ENCODE data around the gene OR51B5. TPM values are rescaled to one million over a fixed set of nuclear protein-coding genes. Genes with fewer than 3 reads are reported as not detected.

Gene OR51B5
- total and polyA plus RNA-seq, 2 experiments from 2014 or later: not detected

DNA sequence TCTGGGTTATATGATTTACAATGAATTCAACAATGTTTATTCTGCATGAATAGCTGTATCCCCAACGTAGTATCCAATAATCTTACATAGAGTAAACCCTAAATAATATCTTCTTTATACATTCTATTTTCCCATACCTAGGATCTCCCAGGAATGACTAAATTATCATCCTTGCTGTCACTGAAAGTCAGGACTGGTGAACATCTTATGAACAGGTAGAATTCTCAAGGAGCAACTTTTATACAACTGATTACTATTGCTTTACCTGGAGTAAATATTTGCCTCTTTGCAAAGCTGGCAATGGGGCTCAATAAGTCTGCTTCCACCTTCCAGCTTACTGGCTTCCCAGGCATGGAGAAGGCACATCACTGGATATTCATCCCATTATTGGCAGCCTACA lies 7.9 kb upstream of the OR51B5 start, which contains the start of gene OR51B6:
OR51B6 (plus strand) TSS at position 301 of the 400 bp plus-strand sequence; CDS start at position 301, 0 bp downstream.
- no peak for ATAC-seq
- H3K27ac ChIP-seq (ENCODE audit: low read depth): no peak within 1 kb of the TSS

More for the DNA sequence above, 7.9 kb upstream of the OR51B5 start, which contains the start of gene OR51B6:
- peaks cover 18% of the 10 kb centered on the region for H3K4me1 ChIP-seq (ENCODE audit: insufficient read depth)
- no peaks in the 10 kb centered on the region for H3K36me3 ChIP-seq (ENCODE audit: insufficient read depth)
- no peak for DNase-seq (ENCODE audit: low spot score)
- no peaks in the 10 kb centered on the region for H3K27me3 Mint-ChIP-seq (ENCODE audit: insufficient read depth, low read depth, poor library complexity)
- H3K9me3 Mint-ChIP-seq: no peaks in the 10 kb centered on the region
- no peak within 1 kb of the TSS for H3K4me3 Mint-ChIP-seq
- no peaks in the 10 kb centered on the region for H3K79me2 ChIP-seq (replicated peaks; ENCODE audit: insufficient read depth)
- no peaks in the 10 kb centered on the region for H3K27me3 ChIP-seq (ENCODE audit: insufficient read depth)
- no peak within 1 kb of the TSS for H3K4me3 ChIP-seq
- H3K27ac Mint-ChIP-seq: no peak within 1 kb of the TSS
- no peaks in the 10 kb centered on the region for H3K36me3 Mint-ChIP-seq (ENCODE audit: low read depth)
- peaks cover 21% of the 10 kb centered on the region for H3K4me1 Mint-ChIP-seq
- no peaks in the 10 kb centered on the region for H4K20me1 ChIP-seq (replicated peaks; ENCODE audit: insufficient read depth)
- H2AFZ ChIP-seq: no peak within 1 kb of the TSS
- H3K4me2 ChIP-seq: no peak within 1 kb of the TSS
- peaks cover 3% of the 10 kb centered on the region; the same call in 1 of the 2 replicates for H3K9me2 ChIP-seq (ENCODE audit: insufficient read depth)
- no peaks in the 10 kb centered on the region for H3F3A ChIP-seq (replicated peaks; ENCODE audit: low read depth)
- no peak for TF ChIP-seq ZNF114 (CRISPR knock-in tag; IDR thresholded peaks at IDR 0.05)
- TF ChIP-seq, protein P1, sequence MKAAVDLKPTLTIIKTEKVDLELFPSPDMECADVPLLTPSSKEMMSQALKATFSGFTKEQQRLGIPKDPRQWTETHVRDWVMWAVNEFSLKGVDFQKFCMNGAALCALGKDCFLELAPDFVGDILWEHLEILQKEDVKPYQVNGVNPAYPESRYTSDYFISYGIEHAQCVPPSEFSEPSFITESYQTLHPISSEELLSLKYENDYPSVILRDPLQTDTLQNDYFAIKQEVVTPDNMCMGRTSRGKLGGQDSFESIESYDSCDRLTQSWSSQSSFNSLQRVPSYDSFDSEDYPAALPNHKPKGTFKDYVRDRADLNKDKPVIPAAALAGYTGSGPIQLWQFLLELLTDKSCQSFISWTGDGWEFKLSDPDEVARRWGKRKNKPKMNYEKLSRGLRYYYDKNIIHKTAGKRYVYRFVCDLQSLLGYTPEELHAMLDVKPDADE (IDR thresholded peaks at IDR 0.05): no peak
- no peak for TF ChIP-seq REST (IDR thresholded peaks at IDR 0.05; ENCODE audit: unreplicated experiment)
- no peak for TF ChIP-seq JUNB (IDR thresholded peaks at IDR 0.05; ENCODE audit: unreplicated experiment)
- no peak for TF ChIP-seq STAT1 (IDR thresholded peaks at IDR 0.05; ENCODE audit: unreplicated experiment)
- no peak for TF ChIP-seq EZH2 (IDR thresholded peaks at IDR 0.05; ENCODE audit: low read depth, unreplicated experiment)
- TF ChIP-seq, protein P2, sequence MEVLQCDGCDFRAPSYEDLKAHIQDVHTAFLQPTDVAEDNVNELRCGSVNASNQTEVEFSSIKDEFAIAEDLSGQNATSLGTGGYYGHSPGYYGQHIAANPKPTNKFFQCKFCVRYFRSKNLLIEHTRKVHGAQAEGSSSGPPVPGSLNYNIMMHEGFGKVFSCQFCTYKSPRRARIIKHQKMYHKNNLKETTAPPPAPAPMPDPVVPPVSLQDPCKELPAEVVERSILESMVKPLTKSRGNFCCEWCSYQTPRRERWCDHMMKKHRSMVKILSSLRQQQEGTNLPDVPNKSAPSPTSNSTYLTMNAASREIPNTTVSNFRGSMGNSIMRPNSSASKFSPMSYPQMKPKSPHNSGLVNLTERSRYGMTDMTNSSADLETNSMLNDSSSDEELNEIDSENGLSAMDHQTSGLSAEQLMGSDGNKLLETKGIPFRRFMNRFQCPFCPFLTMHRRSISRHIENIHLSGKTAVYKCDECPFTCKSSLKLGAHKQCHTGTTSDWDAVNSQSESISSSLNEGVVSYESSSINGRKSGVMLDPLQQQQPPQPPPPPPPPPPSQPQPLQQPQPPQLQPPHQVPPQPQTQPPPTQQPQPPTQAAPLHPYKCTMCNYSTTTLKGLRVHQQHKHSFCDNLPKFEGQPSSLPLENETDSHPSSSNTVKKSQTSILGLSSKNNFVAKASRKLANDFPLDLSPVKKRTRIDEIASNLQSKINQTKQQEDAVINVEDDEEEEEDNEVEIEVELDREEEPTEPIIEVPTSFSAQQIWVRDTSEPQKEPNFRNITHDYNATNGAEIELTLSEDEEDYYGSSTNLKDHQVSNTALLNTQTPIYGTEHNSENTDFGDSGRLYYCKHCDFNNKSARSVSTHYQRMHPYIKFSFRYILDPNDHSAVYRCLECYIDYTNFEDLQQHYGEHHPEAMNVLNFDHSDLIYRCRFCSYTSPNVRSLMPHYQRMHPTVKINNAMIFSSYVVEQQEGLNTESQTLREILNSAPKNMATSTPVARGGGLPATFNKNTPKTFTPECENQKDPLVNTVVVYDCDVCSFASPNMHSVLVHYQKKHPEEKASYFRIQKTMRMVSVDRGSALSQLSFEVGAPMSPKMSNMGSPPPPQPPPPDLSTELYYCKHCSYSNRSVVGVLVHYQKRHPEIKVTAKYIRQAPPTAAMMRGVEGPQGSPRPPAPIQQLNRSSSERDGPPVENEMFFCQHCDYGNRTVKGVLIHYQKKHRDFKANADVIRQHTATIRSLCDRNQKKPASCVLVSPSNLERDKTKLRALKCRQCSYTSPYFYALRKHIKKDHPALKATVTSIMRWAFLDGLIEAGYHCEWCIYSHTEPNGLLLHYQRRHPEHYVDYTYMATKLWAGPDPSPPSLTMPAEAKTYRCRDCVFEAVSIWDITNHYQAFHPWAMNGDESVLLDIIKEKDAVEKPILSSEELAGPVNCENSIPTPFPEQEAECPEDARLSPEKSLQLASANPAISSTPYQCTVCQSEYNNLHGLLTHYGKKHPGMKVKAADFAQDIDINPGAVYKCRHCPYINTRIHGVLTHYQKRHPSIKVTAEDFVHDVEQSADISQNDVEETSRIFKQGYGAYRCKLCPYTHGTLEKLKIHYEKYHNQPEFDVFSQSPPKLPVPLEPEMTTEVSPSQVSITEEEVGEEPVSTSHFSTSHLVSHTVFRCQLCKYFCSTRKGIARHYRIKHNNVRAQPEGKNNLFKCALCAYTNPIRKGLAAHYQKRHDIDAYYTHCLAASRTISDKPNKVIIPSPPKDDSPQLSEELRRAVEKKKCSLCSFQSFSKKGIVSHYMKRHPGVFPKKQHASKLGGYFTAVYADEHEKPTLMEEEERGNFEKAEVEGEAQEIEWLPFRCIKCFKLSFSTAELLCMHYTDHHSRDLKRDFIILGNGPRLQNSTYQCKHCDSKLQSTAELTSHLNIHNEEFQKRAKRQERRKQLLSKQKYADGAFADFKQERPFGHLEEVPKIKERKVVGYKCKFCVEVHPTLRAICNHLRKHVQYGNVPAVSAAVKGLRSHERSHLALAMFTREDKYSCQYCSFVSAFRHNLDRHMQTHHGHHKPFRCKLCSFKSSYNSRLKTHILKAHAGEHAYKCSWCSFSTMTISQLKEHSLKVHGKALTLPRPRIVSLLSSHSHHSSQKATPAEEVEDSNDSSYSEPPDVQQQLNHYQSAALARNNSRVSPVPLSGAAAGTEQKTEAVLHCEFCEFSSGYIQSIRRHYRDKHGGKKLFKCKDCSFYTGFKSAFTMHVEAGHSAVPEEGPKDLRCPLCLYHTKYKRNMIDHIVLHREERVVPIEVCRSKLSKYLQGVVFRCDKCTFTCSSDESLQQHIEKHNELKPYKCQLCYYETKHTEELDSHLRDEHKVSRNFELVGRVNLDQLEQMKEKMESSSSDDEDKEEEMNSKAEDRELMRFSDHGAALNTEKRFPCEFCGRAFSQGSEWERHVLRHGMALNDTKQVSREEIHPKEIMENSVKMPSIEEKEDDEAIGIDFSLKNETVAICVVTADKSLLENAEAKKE (CRISPR knock-in tag; IDR thresholded peaks at IDR 0.05): no peak
- TF ChIP-seq NANOG (IDR thresholded peaks at IDR 0.05; ENCODE audit: borderline replicate concordance): no peak
- no peak for TF ChIP-seq POLR2AphosphoS5 (IDR thresholded peaks at IDR 0.05; ENCODE audit: low read depth)
- TF ChIP-seq EZH2phosphoT487 (IDR thresholded peaks at IDR 0.05; ENCODE audit: unreplicated experiment): no peak
- no peak for TF ChIP-seq CREB1 (CRISPR knock-in tag; IDR thresholded peaks at IDR 0.05; ENCODE audit: low read depth)
- no peak for TF ChIP-seq CTCF (conservative IDR thresholded peaks at IDR 0.05; ENCODE audit: low read depth in 2 of 2)
- TF ChIP-seq ZNF331 (CRISPR knock-in tag; IDR thresholded peaks at IDR 0.05; ENCODE audit: low read depth): no peak
